ENCODE measurements around the gene CLIP2.

The CLIP2 gene

GRCh38 chr7:74449809-74450397, 160.7 kb downstream of the CLIP2 start:
- DNase-seq (ENCODE audit: insufficient read length) (peak; percentile 75), FAIRE-seq (peak; percentile 60)
- TF ChIP-seq POLR2A (IDR thresholded peaks at IDR 0.05; ENCODE audit: low read depth, low read length), result no peak
- no peak for TF ChIP-seq TAF1 (IDR thresholded peaks at IDR 0.05; ENCODE audit: borderline replicate concordance, low read depth, low read length)
- TF ChIP-seq POLR2AphosphoS5 (IDR thresholded peaks at IDR 0.05; ENCODE audit: low read depth, low read length), result no peak

- FAIRE-seq, result no peak
Observed at GRCh38 chr7:74452748-74453321, 163.6 kb downstream of the CLIP2 start.

GRCh38 chr7:74453322-74454011, 164.3 kb downstream of the CLIP2 start, which contains the start of gene GTF2IRD1:
Gene GTF2IRD1, plus strand, starts transcription at chr7:74453906. Its CDS starts 54,175 bp downstream, at chr7:74508081.
- FAIRE-seq (no peak), DNase-seq (ENCODE audit: insufficient read length) (no peak)
- TF ChIP-seq POLR2AphosphoS5 (IDR thresholded peaks at IDR 0.05; ENCODE audit: low read depth, low read length) (no peak), POLR2A (IDR thresholded peaks at IDR 0.05; ENCODE audit: low read depth, low read length) (no peak), TAF1 (IDR thresholded peaks at IDR 0.05; ENCODE audit: borderline replicate concordance, low read depth, low read length) (no peak)

More at GRCh38 chr7:74452748-74453321, 163.6 kb downstream of the CLIP2 start:
- DNase-seq (ENCODE audit: insufficient read length), result no peak
- TF ChIP-seq POLR2AphosphoS5 (IDR thresholded peaks at IDR 0.05; ENCODE audit: low read depth, low read length), result no peak
- no peak for TF ChIP-seq TAF1 (IDR thresholded peaks at IDR 0.05; ENCODE audit: borderline replicate concordance, low read depth, low read length)
- no peak for TF ChIP-seq POLR2A (IDR thresholded peaks at IDR 0.05; ENCODE audit: low read depth, low read length)

GRCh38 chr7:74454021-74454924, 165.1 kb downstream of the CLIP2 start:
- DNase-seq (ENCODE audit: insufficient read length) (no peak), FAIRE-seq (no peak)
- no peak for TF ChIP-seq POLR2AphosphoS5 (IDR thresholded peaks at IDR 0.05; ENCODE audit: low read depth, low read length)
- no peak for TF ChIP-seq TAF1 (IDR thresholded peaks at IDR 0.05; ENCODE audit: borderline replicate concordance, low read depth, low read length)
- no peak for TF ChIP-seq POLR2A (IDR thresholded peaks at IDR 0.05; ENCODE audit: low read depth, low read length)

GRCh38 chr7:74454925-74455288, 165.7 kb downstream of the CLIP2 start:
- no peak for DNase-seq (ENCODE audit: insufficient read length)
- no peak for FAIRE-seq

GRCh38 chr7:74455291-74455804, 166.1 kb downstream of the CLIP2 start:
- FAIRE-seq, result no peak
- TF ChIP-seq TAF1 (IDR thresholded peaks at IDR 0.05; ENCODE audit: borderline replicate concordance, low read depth, low read length) (no peak), POLR2AphosphoS5 (IDR thresholded peaks at IDR 0.05; ENCODE audit: low read depth, low read length) (no peak), POLR2A (IDR thresholded peaks at IDR 0.05; ENCODE audit: low read depth, low read length) (no peak)
- no peak for DNase-seq (ENCODE audit: insufficient read length)

More at GRCh38 chr7:74454925-74455288, 165.7 kb downstream of the CLIP2 start:
- TF ChIP-seq POLR2AphosphoS5 (IDR thresholded peaks at IDR 0.05; ENCODE audit: low read depth, low read length) (no peak), POLR2A (IDR thresholded peaks at IDR 0.05; ENCODE audit: low read depth, low read length) (no peak), TAF1 (IDR thresholded peaks at IDR 0.05; ENCODE audit: borderline replicate concordance, low read depth, low read length) (no peak)

Data from GM12892 (cell line).